MCF 10A (cell line): ENCODE results near the gene DNM2. TPM values are rescaled to one million over a fixed set of nuclear protein-coding genes. Genes with fewer than 3 reads are reported as not detected.
"Not testable (repeated sequence)": the region's sequence is repeated elsewhere in the genome, so short reads cannot be mapped to it uniquely, and the experiment has no call there.

Source experiments
- BruUV-seq: library from RNA; stranded (reverse); fragments of 400-500 nt; replicated peaks from 2 replicates; lab custom pipeline; 2021; lab: Mats Ljungman, UMichigan
- CTCF ChIA-PET: fragments of 300-600 bp; sonication (Branson Sonifier 250); formaldehyde crosslinking; extraction: SDS; loops from one replicate; lab custom pipeline; 2021; ENCODE audit warnings: antibody characterized with exemption, inconsistent platforms; lab: Yijun Ruan, JAX
- POLR2A ChIA-PET: fragments of 300-600, 350-650 bp; sonication (Branson Sonifier 250); formaldehyde crosslinking; extraction: SDS; loops from one replicate; lab custom pipeline; 2020; ENCODE audit warnings: antibody characterized with exemption, inconsistent platforms; lab: Yijun Ruan, JAX
- DNase-seq: peaks from one replicate; pipeline ENCODE4 v3.0.0-alpha.2; 2018; ENCODE audit not compliant: unreplicated experiment
- H3K27ac Mint-ChIP-seq: one replicate; pipeline ENCODE4 v1.8.0; 2022; ENCODE audit warnings: mild to moderate bottlenecking, low read depth, mixed read lengths; ENCODE audit not compliant: unreplicated experiment
- H3K27me3 Mint-ChIP-seq: one replicate; pipeline ENCODE4 v1.8.0; 2022; ENCODE audit warnings: mixed read lengths; ENCODE audit not compliant: insufficient read depth, unreplicated experiment
- H3K36me3 Mint-ChIP-seq: one replicate; pipeline ENCODE4 v1.8.0; 2022; ENCODE audit warnings: mild to moderate bottlenecking, moderate library complexity, mixed read lengths; ENCODE audit not compliant: insufficient read depth, unreplicated experiment
- H3K4me1 Mint-ChIP-seq: one replicate; pipeline ENCODE4 v1.8.0; 2022; ENCODE audit warnings: mixed read lengths; ENCODE audit not compliant: insufficient read depth, unreplicated experiment
- H3K4me3 Mint-ChIP-seq: one replicate; pipeline ENCODE4 v1.8.0; 2022; ENCODE audit warnings: mild to moderate bottlenecking, moderate library complexity, mixed read lengths; ENCODE audit not compliant: unreplicated experiment
- H3K9me3 Mint-ChIP-seq: one replicate; pipeline ENCODE4 v1.8.0; 2022; ENCODE audit warnings: mixed read lengths; ENCODE audit not compliant: unreplicated experiment
- intact Hi-C: fragments of 100-400 bp; cut with micrococcal nuclease; formaldehyde crosslinking; loops from 2 replicates; pipeline ENCODE4 v1.14.1; 2022
- total RNA-seq: library from RNA; stranded (reverse); gene quantifications from 2 replicates; pipeline ENCODE4 v1.2.3, GENCODE V29; 2022
- TF ChIP-seq, protein P1 (sequence below): fragments of 200-600 bp; IDR thresholded peaks from one replicate; pipeline ENCODE4 v1.8.0; 2022; ENCODE audit warnings: antibody characterized with exemption, mild to moderate bottlenecking; ENCODE audit not compliant: unreplicated experiment

DNM2 gene
- total RNA-seq, 1 experiment from 2014 or later, result 114 TPM

DNA sequence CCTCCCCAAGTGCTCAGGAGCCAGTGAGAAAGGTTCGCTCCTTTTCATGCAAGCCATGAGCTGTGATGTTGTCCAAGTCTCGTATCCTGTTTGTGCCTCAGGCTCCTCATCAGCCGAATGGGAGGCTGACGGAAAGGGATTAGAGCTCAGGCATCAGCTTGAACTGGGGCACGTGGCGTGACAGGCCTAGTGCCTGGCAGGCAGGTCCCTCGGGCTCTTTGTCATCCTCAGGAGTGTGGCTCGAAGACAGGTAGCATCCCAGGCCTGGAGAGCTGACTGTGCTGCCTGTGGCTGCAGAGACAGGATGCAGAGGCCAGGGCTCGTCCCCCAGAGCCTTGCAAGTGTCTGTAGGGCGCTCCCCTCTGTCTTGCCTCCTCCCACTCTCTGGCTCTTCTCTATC is 38.5 kb downstream of the DNM2 start:
- Mint-ChIP-seq H3K9me3 (no peaks in the 10 kb centered on the region), H3K4me1 (peaks cover 5% of the 10 kb centered on the region), H3K27me3 (no peaks in the 10 kb centered on the region), H3K4me3 (no peak overlapping the region), H3K27ac (no peak overlapping the region), H3K36me3 (peaks cover 26% of the 10 kb centered on the region)
- CTCF ChIA-PET, result interaction anchor here (0.5 kb wide), 1 partner anchor 10 kb away, joined by 3 read pairs; no protein-coding TSS in a partner anchor
- intact Hi-C loops, result no loop called here
- BruUV-seq, result no TSS peak
- TF ChIP-seq, protein P1, sequence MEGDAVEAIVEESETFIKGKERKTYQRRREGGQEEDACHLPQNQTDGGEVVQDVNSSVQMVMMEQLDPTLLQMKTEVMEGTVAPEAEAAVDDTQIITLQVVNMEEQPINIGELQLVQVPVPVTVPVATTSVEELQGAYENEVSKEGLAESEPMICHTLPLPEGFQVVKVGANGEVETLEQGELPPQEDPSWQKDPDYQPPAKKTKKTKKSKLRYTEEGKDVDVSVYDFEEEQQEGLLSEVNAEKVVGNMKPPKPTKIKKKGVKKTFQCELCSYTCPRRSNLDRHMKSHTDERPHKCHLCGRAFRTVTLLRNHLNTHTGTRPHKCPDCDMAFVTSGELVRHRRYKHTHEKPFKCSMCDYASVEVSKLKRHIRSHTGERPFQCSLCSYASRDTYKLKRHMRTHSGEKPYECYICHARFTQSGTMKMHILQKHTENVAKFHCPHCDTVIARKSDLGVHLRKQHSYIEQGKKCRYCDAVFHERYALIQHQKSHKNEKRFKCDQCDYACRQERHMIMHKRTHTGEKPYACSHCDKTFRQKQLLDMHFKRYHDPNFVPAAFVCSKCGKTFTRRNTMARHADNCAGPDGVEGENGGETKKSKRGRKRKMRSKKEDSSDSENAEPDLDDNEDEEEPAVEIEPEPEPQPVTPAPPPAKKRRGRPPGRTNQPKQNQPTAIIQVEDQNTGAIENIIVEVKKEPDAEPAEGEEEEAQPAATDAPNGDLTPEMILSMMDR, result no peak
- DNase-seq, result no peak
- POLR2A ChIA-PET, result no interaction called here

DNA sequence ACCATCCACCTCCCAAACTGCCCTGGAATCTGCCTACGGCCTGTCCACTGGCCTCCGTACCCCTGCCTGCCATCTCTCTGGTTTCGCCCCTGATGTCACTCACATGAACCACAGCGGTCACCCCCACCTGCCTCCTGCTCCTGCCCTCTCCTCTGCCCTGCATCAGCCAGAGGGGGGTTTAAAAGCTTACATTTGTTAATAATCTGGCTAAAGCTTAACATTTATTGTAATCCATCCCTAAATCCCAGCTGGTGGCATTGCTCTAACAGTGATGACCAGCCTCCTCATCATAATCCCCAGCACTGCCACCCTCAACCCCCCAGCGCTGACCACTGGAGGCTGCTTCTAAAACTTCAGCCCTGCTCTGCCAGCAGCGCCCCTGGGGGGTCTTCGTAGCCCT is 38.9 kb downstream of the DNM2 start:
- Mint-ChIP-seq H3K27ac (no peak overlapping the region), H3K27me3 (no peaks in the 10 kb centered on the region), H3K4me3 (no peak overlapping the region), H3K4me1 (peaks cover 4% of the 10 kb centered on the region), H3K9me3 (no peaks in the 10 kb centered on the region), H3K36me3 (peaks cover 30% of the 10 kb centered on the region)
- TF ChIP-seq, protein P1, result no peak
- BruUV-seq, result no TSS peak
- intact Hi-C loops, result no loop called here
- ChIA-PET POLR2A (no interaction called here), CTCF (interaction anchor here (0.5 kb wide), 1 partner anchor 10 kb away, joined by 3 read pairs; no protein-coding TSS in a partner anchor)
- no peak for DNase-seq

DNA sequence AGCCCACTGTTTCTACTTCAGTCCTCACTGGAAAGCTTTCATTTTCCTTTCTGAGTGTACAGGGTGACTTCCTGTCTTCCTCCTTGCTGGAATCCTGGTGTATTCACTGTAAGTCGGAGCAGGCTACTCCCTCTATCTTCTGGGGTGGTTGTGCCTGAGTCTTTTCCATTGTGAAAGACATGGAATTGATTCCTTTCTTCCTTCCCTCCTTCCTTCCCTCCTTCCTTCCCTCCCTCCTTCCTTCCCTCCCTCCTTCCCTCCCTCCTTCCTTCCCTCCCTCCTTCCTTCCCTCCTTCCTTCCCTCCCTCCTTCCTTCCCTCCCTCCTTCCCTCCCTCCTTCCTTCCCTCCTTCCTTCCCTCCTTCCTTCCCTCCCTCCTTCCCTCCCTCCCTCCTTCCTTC is 40.2 kb downstream of the DNM2 start:
- BruUV-seq, result not testable (repeated sequence)

GRCh38 chr19:10758978-10759377 is 41.1 kb downstream of the DNM2 start:
- intact Hi-C loops, result no loop called here
- TF ChIP-seq, protein P1, result no peak
- Mint-ChIP-seq H3K27me3 (no peaks in the 10 kb centered on the region), H3K4me3 (no peak overlapping the region), H3K27ac (no peak overlapping the region), H3K4me1 (peaks cover 10% of the 10 kb centered on the region), H3K36me3 (peaks cover 36% of the 10 kb centered on the region), H3K9me3 (no peaks in the 10 kb centered on the region)
- no peak for DNase-seq
- CTCF ChIA-PET, result interaction anchor here (0.6 kb wide), 3 partner anchors 36 to 165 kb away, joined by 3 to 4 read pairs (median 3); no protein-coding TSS in a partner anchor
- no TSS peak for BruUV-seq
- POLR2A ChIA-PET, result no interaction called here

More for the DNA sequence above, 40.2 kb downstream of the DNM2 start:
- peaks cover 36% of the 10 kb centered on the region for H3K36me3 Mint-ChIP-seq
- H3K27ac Mint-ChIP-seq, H3K4me1 Mint-ChIP-seq, H3K27me3 Mint-ChIP-seq, H3K4me3 Mint-ChIP-seq, H3K9me3 Mint-ChIP-seq, DNase-seq, intact Hi-C loops: not testable (repeated sequence)
- POLR2A ChIA-PET, result interaction anchor here (0.8 kb wide), 1 partner anchor 15 kb away, joined by 3 read pairs; no protein-coding TSS in a partner anchor
- CTCF ChIA-PET, result interaction anchor here (0.6 kb wide), 2 partner anchors 37 to 39 kb away, joined by 3 to 4 read pairs; no protein-coding TSS in a partner anchor
